GM12892 (cell line): ENCODE data around the gene CAP2.

Experiments
- POLR2A ChIP-seq: IDR thresholded peaks from 2 replicates; pipeline ENCODE4 v1.6.1; 2011; ENCODE audit warnings: low read depth, low read length, control low read depth
- POLR2AphosphoS5 ChIP-seq: IDR thresholded peaks from 2 replicates; pipeline ENCODE4 v1.6.1; 2011; ENCODE audit warnings: low read depth, low read length, control low read depth
- TAF1 ChIP-seq: IDR thresholded peaks from 2 replicates; pipeline ENCODE4 v1.6.1; 2011; ENCODE audit warnings: low read depth, mild to moderate bottlenecking, control low read depth, low read length, borderline replicate concordance

- TF ChIP-seq POLR2AphosphoS5: no peak
- no peak for TF ChIP-seq POLR2A
- TF ChIP-seq TAF1: no peak
Observed at GRCh38 chr6:17536586-17536985, 143.2 kb downstream of the CAP2 start.
